GM12865 (cell line): ENCODE data around the gene ALG6.

Experiments used
- DNase-seq: peaks from one replicate; pipeline ENCODE4 v3.0.0; 2010; ENCODE audit warnings: low read depth
- H3K4me3 ChIP-seq: 2 replicates; pipeline ENCODE4 v1.5.1; 2011; ENCODE audit warnings: mild to moderate bottlenecking, low read depth, low read length, control low read depth
- CTCF ChIP-seq: IDR thresholded peaks from 2 replicates; pipeline ENCODE4 v1.5.1; 2011; ENCODE audit warnings: low read length, control low read depth, low read depth, inconsistent platforms; ENCODE audit not compliant: insufficient read depth; ENCODE audit errors: missing control alignments

ALG6 gene

GRCh38 chr1:63325279-63325985 is 42.0 kb upstream of the ALG6 start:
- no peak for TF ChIP-seq CTCF
- H3K4me3 ChIP-seq = no peak overlapping the region
- no peak for DNase-seq

- no peak overlapping the region for H3K4me3 ChIP-seq
- no peak for DNase-seq
- no peak for TF ChIP-seq CTCF
These were observed 41.3 kb upstream of the ALG6 start for GRCh38 chr1:63326106-63326472.

- no peak for TF ChIP-seq CTCF
- H3K4me3 ChIP-seq = no peak overlapping the region
- no peak for DNase-seq
These were observed 40.7 kb upstream of the ALG6 start for GRCh38 chr1:63326473-63327380.

DNA sequence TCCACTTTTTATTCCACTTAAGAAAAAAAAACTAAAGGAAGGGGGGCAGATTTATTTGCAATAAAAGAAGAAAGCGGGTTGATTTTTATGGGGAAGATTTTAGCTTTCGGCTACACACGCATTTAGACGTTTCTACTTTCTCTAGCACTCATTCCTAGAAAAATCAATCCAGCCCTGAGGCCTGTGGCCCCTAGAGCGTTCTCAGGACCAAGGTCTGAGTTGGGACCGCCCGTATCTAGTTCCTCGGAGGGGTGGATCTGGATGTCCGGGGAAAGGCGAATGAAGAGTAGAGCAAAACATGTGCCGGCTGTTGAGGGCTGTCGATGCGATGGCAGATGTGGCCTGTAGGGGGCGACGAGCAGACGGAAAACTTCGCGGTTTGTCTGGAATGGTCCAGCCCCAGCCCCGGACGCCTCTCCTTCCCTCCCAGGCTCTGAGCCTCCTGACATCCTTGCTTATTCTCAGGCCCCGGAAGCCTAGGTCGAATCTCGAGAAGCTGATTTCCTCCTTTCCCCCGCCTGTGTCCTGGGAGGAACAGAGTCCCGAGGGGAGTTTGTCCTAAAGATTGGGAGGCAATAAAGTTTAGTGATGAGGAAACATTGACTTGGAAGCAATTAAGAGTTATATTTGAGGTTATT is 39.9 kb upstream of the ALG6 start:
- peak; percentile 61 for DNase-seq
- peak; percentile 83 for TF ChIP-seq CTCF
- no peak overlapping the region for H3K4me3 ChIP-seq

GRCh38 chr1:63328122-63328521 is 39.3 kb upstream of the ALG6 start:
- no peak for DNase-seq
- TF ChIP-seq CTCF = no peak
- no peak overlapping the region for H3K4me3 ChIP-seq

DNA sequence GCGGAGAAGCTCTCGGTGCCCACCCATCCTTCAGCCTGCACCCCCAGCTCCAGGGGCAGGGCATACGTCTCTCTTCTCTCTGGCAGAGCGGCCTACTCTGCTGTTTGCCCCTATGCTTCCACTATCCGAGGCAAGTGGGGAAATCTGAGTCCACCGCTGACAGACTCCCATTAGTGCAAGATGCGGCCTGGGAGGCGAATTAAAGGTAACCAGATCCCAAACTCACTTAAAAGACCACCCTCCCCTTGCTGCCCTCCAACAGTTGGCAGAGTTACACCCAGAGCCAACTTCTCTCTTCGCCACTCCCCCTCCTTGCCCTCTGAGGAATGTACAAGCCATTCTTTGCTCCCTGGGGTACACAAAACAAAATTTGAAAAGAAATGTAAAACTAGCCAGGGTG is 38.6 kb upstream of the ALG6 start:
- no peak for DNase-seq
- TF ChIP-seq CTCF = no peak
- H3K4me3 ChIP-seq = no peak overlapping the region
